ENCODE results near the gene CLEC1A.

Gene CLEC1A

GRCh38 chr12:10070380-10070779 lies 28.4 kb downstream of the CLEC1A start:
- no peaks in the 10 kb centered on the region for H3K36me3 ChIP-seq (ENCODE audit: insufficient read depth, low read length)
- no peaks in the 10 kb centered on the region for H3K9me3 ChIP-seq (replicated peaks; ENCODE audit: low read length)
- no peak overlapping the region for H3K9ac ChIP-seq (ENCODE audit: low read depth, low read length)
- H3K4me2 ChIP-seq (ENCODE audit: low read length): no peak overlapping the region
- no peaks in the 10 kb centered on the region for H3K27me3 ChIP-seq (ENCODE audit: control insufficient read depth, insufficient read depth, low read length)
- no peak overlapping the region for H3K4me3 ChIP-seq (ENCODE audit: low read length)
- H3K4me1 ChIP-seq (ENCODE audit: control insufficient read depth, insufficient read depth, low read length): no peaks in the 10 kb centered on the region

DNA sequence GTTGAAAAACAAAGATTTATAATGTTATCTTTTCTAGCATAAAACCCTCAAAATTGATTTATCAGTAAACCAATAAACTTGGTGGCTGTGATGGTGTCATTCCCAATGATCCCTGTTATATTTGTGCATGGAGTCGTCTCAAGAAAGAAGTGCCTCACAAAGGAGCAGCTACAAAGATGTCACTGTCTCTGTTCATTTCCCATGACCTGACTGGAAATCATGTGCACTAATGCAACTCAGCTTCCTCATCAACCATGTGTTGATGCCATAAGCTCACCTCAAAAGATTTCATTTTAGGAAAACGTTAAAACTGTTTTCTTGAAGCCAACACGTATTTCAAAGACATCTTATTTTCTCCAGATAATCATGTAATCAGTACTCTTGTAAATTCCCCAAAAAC lies 28.8 kb downstream of the CLEC1A start:
- no peak overlapping the region for H3K9ac ChIP-seq (ENCODE audit: low read depth, low read length)
- H3K4me1 ChIP-seq (ENCODE audit: control insufficient read depth, insufficient read depth, low read length): no peaks in the 10 kb centered on the region
- H3K36me3 ChIP-seq (ENCODE audit: insufficient read depth, low read length): no peaks in the 10 kb centered on the region
- no peak overlapping the region for H3K4me3 ChIP-seq (ENCODE audit: low read length)
- H3K4me2 ChIP-seq (ENCODE audit: low read length): no peak overlapping the region
- H3K9me3 ChIP-seq (replicated peaks; ENCODE audit: low read length): no peaks in the 10 kb centered on the region
- no peaks in the 10 kb centered on the region for H3K27me3 ChIP-seq (ENCODE audit: control insufficient read depth, insufficient read depth, low read length)

- no peaks in the 10 kb centered on the region for H3K9me3 ChIP-seq (replicated peaks; ENCODE audit: low read length)
- H3K4me2 ChIP-seq (ENCODE audit: low read length): no peak overlapping the region
- no peaks in the 10 kb centered on the region for H3K27me3 ChIP-seq (ENCODE audit: control insufficient read depth, insufficient read depth, low read length)
- no peaks in the 10 kb centered on the region for H3K4me1 ChIP-seq (ENCODE audit: control insufficient read depth, insufficient read depth, low read length)
- H3K4me3 ChIP-seq (ENCODE audit: low read length): no peak overlapping the region
- H3K9ac ChIP-seq (ENCODE audit: low read depth, low read length): no peak overlapping the region
- no peaks in the 10 kb centered on the region for H3K36me3 ChIP-seq (ENCODE audit: insufficient read depth, low read length)
These were observed 29.7 kb downstream of the CLEC1A start for GRCh38 chr12:10069099-10069498.

DNA sequence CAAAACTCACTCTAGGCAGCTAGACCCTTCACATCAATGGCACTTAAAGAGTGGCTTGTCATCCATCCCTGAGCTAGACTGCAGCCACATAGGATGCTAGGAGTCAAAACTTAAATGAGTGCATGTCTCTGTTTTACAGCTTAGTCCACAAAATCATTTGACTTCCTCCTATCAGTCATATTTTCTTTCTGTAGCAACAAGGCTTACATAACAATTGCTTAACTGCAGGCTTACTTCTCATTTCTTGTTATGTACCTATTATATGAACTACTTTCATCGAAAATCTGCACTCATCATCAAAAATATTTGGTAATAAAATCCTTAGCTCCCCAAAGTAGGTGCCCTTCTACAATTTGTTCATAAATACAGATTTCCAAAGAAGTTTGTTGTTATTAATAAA lies 30.1 kb downstream of the CLEC1A start:
- no peaks in the 10 kb centered on the region for H3K9me3 ChIP-seq (replicated peaks; ENCODE audit: low read length)
- no peaks in the 10 kb centered on the region for H3K27me3 ChIP-seq (ENCODE audit: control insufficient read depth, insufficient read depth, low read length)
- no peaks in the 10 kb centered on the region for H3K4me1 ChIP-seq (ENCODE audit: control insufficient read depth, insufficient read depth, low read length)
- H3K36me3 ChIP-seq (ENCODE audit: insufficient read depth, low read length): no peaks in the 10 kb centered on the region
- H3K4me3 ChIP-seq (ENCODE audit: low read length): no peak overlapping the region
- no peak overlapping the region for H3K9ac ChIP-seq (ENCODE audit: low read depth, low read length)
- no peak overlapping the region for H3K4me2 ChIP-seq (ENCODE audit: low read length)

DNA sequence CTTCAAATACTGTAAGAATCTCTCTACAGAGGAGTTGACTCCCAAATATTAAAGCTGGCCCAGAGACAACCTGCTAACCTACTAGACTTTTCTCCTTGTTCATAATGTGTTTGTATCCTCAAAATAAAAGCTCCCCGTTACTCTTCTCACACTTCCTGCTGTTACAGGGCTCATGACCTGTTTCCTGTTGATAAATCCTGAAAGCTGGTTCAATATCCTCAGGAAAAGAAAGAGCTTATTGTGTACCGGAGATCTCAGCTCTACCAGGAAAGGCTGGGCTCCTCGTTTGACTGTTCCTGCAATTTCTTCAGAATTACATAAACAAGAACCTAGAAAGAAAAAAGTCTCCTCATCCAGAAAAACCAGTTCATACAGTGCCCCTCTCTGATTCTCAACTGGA lies 30.8 kb downstream of the CLEC1A start:
- no peak overlapping the region for H3K4me2 ChIP-seq (ENCODE audit: low read length)
- H3K27me3 ChIP-seq (ENCODE audit: control insufficient read depth, insufficient read depth, low read length): no peaks in the 10 kb centered on the region
- H3K9me3 ChIP-seq (replicated peaks; ENCODE audit: low read length): no peaks in the 10 kb centered on the region
- H3K4me1 ChIP-seq (ENCODE audit: control insufficient read depth, insufficient read depth, low read length): no peaks in the 10 kb centered on the region
- H3K36me3 ChIP-seq (ENCODE audit: insufficient read depth, low read length): no peaks in the 10 kb centered on the region
- H3K4me3 ChIP-seq (ENCODE audit: low read length): no peak overlapping the region
- no peak overlapping the region for H3K9ac ChIP-seq (ENCODE audit: low read depth, low read length)

- Histone ChIP-seq H3K4me2 (ENCODE audit: low read length) (no peak overlapping the region), H3K36me3 (ENCODE audit: insufficient read depth, low read length) (no peaks in the 10 kb centered on the region), H3K9me3 (replicated peaks; ENCODE audit: low read length) (no peaks in the 10 kb centered on the region), H3K9ac (ENCODE audit: low read depth, low read length) (no peak overlapping the region), H3K4me3 (ENCODE audit: low read length) (no peak overlapping the region), H3K4me1 (ENCODE audit: control insufficient read depth, insufficient read depth, low read length) (no peaks in the 10 kb centered on the region), H3K27me3 (ENCODE audit: control insufficient read depth, insufficient read depth, low read length) (no peaks in the 10 kb centered on the region)
These were observed 31.5 kb downstream of the CLEC1A start for GRCh38 chr12:10067264-10067663.

- H3K4me2 ChIP-seq (ENCODE audit: low read length): no peak overlapping the region
- no peaks in the 10 kb centered on the region for H3K4me1 ChIP-seq (ENCODE audit: control insufficient read depth, insufficient read depth, low read length)
- H3K36me3 ChIP-seq (ENCODE audit: insufficient read depth, low read length): no peaks in the 10 kb centered on the region
- H3K27me3 ChIP-seq (ENCODE audit: control insufficient read depth, insufficient read depth, low read length): no peaks in the 10 kb centered on the region
- H3K4me3 ChIP-seq (ENCODE audit: low read length): no peak overlapping the region
- no peaks in the 10 kb centered on the region for H3K9me3 ChIP-seq (replicated peaks; ENCODE audit: low read length)
- no peak overlapping the region for H3K9ac ChIP-seq (ENCODE audit: low read depth, low read length)
These were observed 33.5 kb downstream of the CLEC1A start for GRCh38 chr12:10065241-10065640.

- no peak overlapping the region for H3K4me2 ChIP-seq (ENCODE audit: low read length)
- H3K4me1 ChIP-seq (ENCODE audit: control insufficient read depth, insufficient read depth, low read length): no peaks in the 10 kb centered on the region
- no peak overlapping the region for H3K4me3 ChIP-seq (ENCODE audit: low read length)
- no peaks in the 10 kb centered on the region for H3K9me3 ChIP-seq (replicated peaks; ENCODE audit: low read length)
- H3K36me3 ChIP-seq (ENCODE audit: insufficient read depth, low read length): no peaks in the 10 kb centered on the region
- H3K9ac ChIP-seq (ENCODE audit: low read depth, low read length): no peak overlapping the region
- no peaks in the 10 kb centered on the region for H3K27me3 ChIP-seq (ENCODE audit: control insufficient read depth, insufficient read depth, low read length)
These were observed 40.4 kb downstream of the CLEC1A start for GRCh38 chr12:10058387-10058786.

GRCh38 chr12:10052193-10052913 lies 46.4 kb downstream of the CLEC1A start:
- no peaks in the 10 kb centered on the region for H3K27me3 ChIP-seq (ENCODE audit: control insufficient read depth, insufficient read depth, low read length)
- H3K9me3 ChIP-seq (replicated peaks; ENCODE audit: low read length): no peaks in the 10 kb centered on the region
- no peak overlapping the region for H3K9ac ChIP-seq (ENCODE audit: low read depth, low read length)
- no peak overlapping the region for H3K4me3 ChIP-seq (ENCODE audit: low read length)
- no peaks in the 10 kb centered on the region for H3K4me1 ChIP-seq (ENCODE audit: control insufficient read depth, insufficient read depth, low read length)
- no peaks in the 10 kb centered on the region for H3K36me3 ChIP-seq (ENCODE audit: insufficient read depth, low read length)
- H3K4me2 ChIP-seq (ENCODE audit: low read length): no peak overlapping the region

GRCh38 chr12:10048526-10048925 lies 50.3 kb downstream of the CLEC1A start:
- Histone ChIP-seq H3K27me3 (ENCODE audit: control insufficient read depth, insufficient read depth, low read length) (no peaks in the 10 kb centered on the region), H3K9me3 (replicated peaks; ENCODE audit: low read length) (no peaks in the 10 kb centered on the region), H3K36me3 (ENCODE audit: insufficient read depth, low read length) (no peaks in the 10 kb centered on the region), H3K4me2 (ENCODE audit: low read length) (no peak overlapping the region), H3K4me1 (ENCODE audit: control insufficient read depth, insufficient read depth, low read length) (no peaks in the 10 kb centered on the region), H3K4me3 (ENCODE audit: low read length) (no peak overlapping the region), H3K9ac (ENCODE audit: low read depth, low read length) (no peak overlapping the region)

DNA sequence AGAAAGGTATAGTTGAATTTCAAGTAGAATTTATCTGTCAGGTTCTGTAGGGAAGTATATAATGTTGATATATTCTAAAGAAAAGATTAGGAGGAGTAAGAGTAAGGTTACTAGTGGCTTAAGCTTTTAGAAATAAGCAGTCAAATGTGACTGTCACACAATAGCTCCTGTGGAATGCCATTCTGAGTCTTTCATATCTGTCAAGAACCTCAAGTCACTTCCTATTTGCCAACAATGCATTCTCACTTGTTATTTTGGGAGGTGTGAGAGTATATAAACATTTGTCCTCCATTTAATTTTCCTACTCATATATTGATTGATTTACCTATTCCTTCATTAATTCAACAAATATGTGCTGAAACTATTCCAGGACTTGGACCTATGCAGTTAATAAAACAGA lies 56.6 kb downstream of the CLEC1A start:
- Histone ChIP-seq H3K9ac (ENCODE audit: low read depth, low read length) (no peak overlapping the region), H3K36me3 (ENCODE audit: insufficient read depth, low read length) (no peaks in the 10 kb centered on the region), H3K4me1 (ENCODE audit: control insufficient read depth, insufficient read depth, low read length) (no peaks in the 10 kb centered on the region), H3K27me3 (ENCODE audit: control insufficient read depth, insufficient read depth, low read length) (peaks cover 7% of the 10 kb centered on the region), H3K9me3 (replicated peaks; ENCODE audit: low read length) (no peaks in the 10 kb centered on the region), H3K4me3 (ENCODE audit: low read length) (no peak overlapping the region), H3K4me2 (ENCODE audit: low read length) (no peak overlapping the region)

GRCh38 chr12:10033783-10034545 lies 64.8 kb downstream of the CLEC1A start:
- H3K27me3 ChIP-seq (ENCODE audit: control insufficient read depth, insufficient read depth, low read length): no peaks in the 10 kb centered on the region
- H3K4me1 ChIP-seq (ENCODE audit: control insufficient read depth, insufficient read depth, low read length): peaks cover 12% of the 10 kb centered on the region
- H3K36me3 ChIP-seq (ENCODE audit: insufficient read depth, low read length): no peaks in the 10 kb centered on the region

More at GRCh38 chr12:10033783-10034545, 64.8 kb downstream of the CLEC1A start:
- Histone ChIP-seq H3K9me3 (replicated peaks; ENCODE audit: low read length) (no peaks in the 10 kb centered on the region), H3K4me3 (ENCODE audit: low read length) (no peak overlapping the region), H3K4me2 (ENCODE audit: low read length) (no peak overlapping the region), H3K9ac (ENCODE audit: low read depth, low read length) (no peak overlapping the region)

Measured in skeletal muscle satellite cell (primary cell).